DND-41 (cell line): ENCODE measurements around the gene SDHB.

Experiments used
- ATAC-seq: fragments of 200-7000 bp; cut with Tn5 transposase; 3 replicates; pipeline ENCODE4 v1.9.1; 2021; ENCODE audit warnings: low read depth; ENCODE audit not compliant: insufficient read depth
- DNase-seq: peaks from one replicate; pipeline ENCODE4 v3.0.0-alpha.2; 2020
- H2AFZ ChIP-seq: 2 replicates; pipeline ENCODE4 v1.6.0; 2012; ENCODE audit warnings: low read depth, low read length
- H3K27ac ChIP-seq: 2 replicates; pipeline ENCODE4 v1.5.1; 2012; ENCODE audit warnings: low read length, inconsistent platforms
- H3K27me3 ChIP-seq: fragments of 200-600 bp; sonication (generic); 2 replicates; pipeline ENCODE4 v1.6.0; 2012; ENCODE audit warnings: low read length, mild to moderate bottlenecking, inconsistent platforms; ENCODE audit not compliant: insufficient read depth, poor library complexity
- H3K36me3 ChIP-seq: 2 replicates; pipeline ENCODE4 v1.5.1; 2012; ENCODE audit warnings: low read length, inconsistent platforms; ENCODE audit not compliant: insufficient read depth
- H3K4me1 ChIP-seq: 2 replicates; pipeline ENCODE4 v1.5.1; 2012; ENCODE audit warnings: mild to moderate bottlenecking, low read length; ENCODE audit not compliant: insufficient read depth
- H3K4me2 ChIP-seq: 2 replicates; pipeline ENCODE4 v1.6.0; 2012; ENCODE audit warnings: mild to moderate bottlenecking, moderate library complexity, low read length, inconsistent platforms; ENCODE audit not compliant: insufficient read depth
- H3K4me3 ChIP-seq, 2 experiments: fragments of 200-600 bp in 1 of 2; shearing (Covaris generic) in 1 of 2; 2 replicates each; pipeline ENCODE4 v1.5.1; 2012 to 2016; ENCODE audit warnings: inconsistent platforms in 2 of 2, low read length in 2 of 2, mild to moderate bottlenecking in 2 of 2, low read depth in 1 of 2, moderate library complexity in 1 of 2
- H3K79me2 ChIP-seq: 2 replicates; pipeline ENCODE4 v1.6.0; 2012; ENCODE audit warnings: low read length, inconsistent platforms; ENCODE audit not compliant: insufficient read depth
- H3K9ac ChIP-seq: 2 replicates; pipeline ENCODE4 v1.6.0; 2012; ENCODE audit warnings: low read depth, mild to moderate bottlenecking, inconsistent platforms, low read length, moderate library complexity
- H3K9me3 ChIP-seq: 2 replicates; pipeline ENCODE4 v1.5.1; 2012; ENCODE audit warnings: low read length, moderate library complexity, mild to moderate bottlenecking, inconsistent platforms; ENCODE audit not compliant: insufficient read depth, severe bottlenecking
- H4K20me1 ChIP-seq: 2 replicates; pipeline ENCODE4 v1.6.0; 2012; ENCODE audit warnings: low read length; ENCODE audit not compliant: insufficient read depth
- EZH2 ChIP-seq: IDR thresholded peaks from 3 replicates; pipeline ENCODE4 v1.6.1; 2012; ENCODE audit warnings: borderline replicate concordance, low read depth, mild to moderate bottlenecking, moderate library complexity, low read length, inconsistent platforms; ENCODE audit not compliant: severe bottlenecking
- TF ChIP-seq, protein P1 (sequence below): IDR thresholded peaks from 2 replicates; pipeline ENCODE4 v1.5.1; 2012; ENCODE audit warnings: borderline replicate concordance, low read length, moderate library complexity, mild to moderate bottlenecking; ENCODE audit not compliant: poor library complexity, severe bottlenecking; ENCODE audit errors: extremely low read depth

SDHB gene

GRCh38 chr1:17099616-17100340, 45.9 kb upstream of the SDHB start:
- DNase-seq, result no peak
- Histone ChIP-seq H3K79me2 (no peaks in the 10 kb centered on the region), H3K4me3 (no peak overlapping the region), H3K4me2 (no peak overlapping the region), H3K36me3 (no peaks in the 10 kb centered on the region), H4K20me1 (0 out of 2 replicates have a peak, but pooled peaks cover 3% of the 10 kb centered on the region), H3K27ac (no peak overlapping the region), H3K27me3 (peaks cover 6% of the 10 kb centered on the region), H2AFZ (no peak overlapping the region), H3K9me3 (no peaks in the 10 kb centered on the region), H3K4me1 (no peaks in the 10 kb centered on the region), H3K9ac (no peak overlapping the region)
- no peak for ATAC-seq
- TF ChIP-seq EZH2, result no peak
- TF ChIP-seq, protein P1, sequence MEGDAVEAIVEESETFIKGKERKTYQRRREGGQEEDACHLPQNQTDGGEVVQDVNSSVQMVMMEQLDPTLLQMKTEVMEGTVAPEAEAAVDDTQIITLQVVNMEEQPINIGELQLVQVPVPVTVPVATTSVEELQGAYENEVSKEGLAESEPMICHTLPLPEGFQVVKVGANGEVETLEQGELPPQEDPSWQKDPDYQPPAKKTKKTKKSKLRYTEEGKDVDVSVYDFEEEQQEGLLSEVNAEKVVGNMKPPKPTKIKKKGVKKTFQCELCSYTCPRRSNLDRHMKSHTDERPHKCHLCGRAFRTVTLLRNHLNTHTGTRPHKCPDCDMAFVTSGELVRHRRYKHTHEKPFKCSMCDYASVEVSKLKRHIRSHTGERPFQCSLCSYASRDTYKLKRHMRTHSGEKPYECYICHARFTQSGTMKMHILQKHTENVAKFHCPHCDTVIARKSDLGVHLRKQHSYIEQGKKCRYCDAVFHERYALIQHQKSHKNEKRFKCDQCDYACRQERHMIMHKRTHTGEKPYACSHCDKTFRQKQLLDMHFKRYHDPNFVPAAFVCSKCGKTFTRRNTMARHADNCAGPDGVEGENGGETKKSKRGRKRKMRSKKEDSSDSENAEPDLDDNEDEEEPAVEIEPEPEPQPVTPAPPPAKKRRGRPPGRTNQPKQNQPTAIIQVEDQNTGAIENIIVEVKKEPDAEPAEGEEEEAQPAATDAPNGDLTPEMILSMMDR, result no peak

- Histone ChIP-seq H3K9me3 (no peaks in the 10 kb centered on the region), H3K36me3 (no peaks in the 10 kb centered on the region), H3K27ac (no peak overlapping the region), H3K9ac (no peak overlapping the region), H2AFZ (no peak overlapping the region), H3K4me3 (no peak overlapping the region), H3K4me1 (no peaks in the 10 kb centered on the region), H4K20me1 (0 out of 2 replicates have a peak, but pooled peaks cover 3% of the 10 kb centered on the region), H3K27me3 (peaks cover 9% of the 10 kb centered on the region), H3K4me2 (no peak overlapping the region), H3K79me2 (no peaks in the 10 kb centered on the region)
- no peak for TF ChIP-seq EZH2
- TF ChIP-seq, protein P1, result no peak
- no peak for ATAC-seq
- DNase-seq, result no peak
Observed at GRCh38 chr1:17098446-17099317, 44.9 kb upstream of the SDHB start.

GRCh38 chr1:17097787-17098186, 44.0 kb upstream of the SDHB start:
- H3K9me3 ChIP-seq, result no peaks in the 10 kb centered on the region
- H3K27ac ChIP-seq, result no peak overlapping the region
- no peaks in the 10 kb centered on the region for H3K4me1 ChIP-seq
- H3K36me3 ChIP-seq, result no peaks in the 10 kb centered on the region
- no peak overlapping the region for H3K4me3 ChIP-seq
- H3K79me2 ChIP-seq, result no peaks in the 10 kb centered on the region
- H4K20me1 ChIP-seq, result 0 out of 2 replicates have a peak, but pooled peaks cover 3% of the 10 kb centered on the region
- peaks cover 9% of the 10 kb centered on the region for H3K27me3 ChIP-seq
- TF ChIP-seq EZH2, result no peak
- TF ChIP-seq, protein P1, result no peak
- ATAC-seq (no peak), DNase-seq (no peak)
- no peak overlapping the region for H2AFZ ChIP-seq
- H3K4me2 ChIP-seq, result no peak overlapping the region
- no peak overlapping the region for H3K9ac ChIP-seq
